GM12878 (cell line): ENCODE data around the gene CAMK2B. TPM values are rescaled to one million over a fixed set of nuclear protein-coding genes. Genes with fewer than 3 reads are reported as not detected.

Source experiments
- ATAC-seq: fragments of 200-7000 bp; cut with Tn5 transposase; 3 replicates; pipeline ENCODE4 v1.9.1; 2020; ENCODE audit warnings: mild to moderate bottlenecking, moderate library complexity
- BruUV-seq: library from RNA; stranded (reverse); fragments of 400-500 nt; replicated peaks from 2 replicates; lab custom pipeline; 2021; lab: Mats Ljungman, UMichigan
- CTCF ChIA-PET: fragments of 300-600 bp; sonication (Branson Sonifier 250); formaldehyde crosslinking; extraction: SDS; loops from one replicate; lab custom pipeline; 2021; ENCODE audit warnings: inconsistent platforms; lab: Yijun Ruan, JAX
- POLR2A ChIA-PET: fragments of 350-600 bp; formaldehyde crosslinking; extraction: SDS; loops from one replicate; lab custom pipeline; 2021; ENCODE audit warnings: inconsistent platforms; lab: Charles Lee
- RAD21 ChIA-PET: fragments of 300-600 bp; sonication (Branson Sonifier 250); formaldehyde crosslinking; loops from one replicate; lab custom pipeline; 2023; ENCODE audit warnings: antibody characterized with exemption; ENCODE audit not compliant: unreplicated experiment; lab: Charles Lee
- SMC1A ChIA-PET: fragments of 300-600 bp; sonication (Branson Sonifier 250); formaldehyde crosslinking; loops from one replicate; lab custom pipeline; 2023; ENCODE audit not compliant: unreplicated experiment, uncharacterized antibody; lab: Charles Lee
- DNase-seq: peaks from one replicate; pipeline ENCODE4 v3.0.0-alpha.2; 2011; ENCODE audit warnings: low read depth, low spot score
- FAIRE-seq: peaks from 3 replicates; lab custom pipeline; 2011; peaks lifted over from hg19 to GRCh38; lab: Jason Lieb, UNC
- H2AFZ ChIP-seq: 2 replicates; pipeline ENCODE4 v1.6.0; 2011; ENCODE audit warnings: low read depth, low read length, control low read depth; ENCODE audit not compliant: control insufficient read depth
- H3K27ac ChIP-seq: 2 replicates; pipeline ENCODE4 v1.5.1; 2011; ENCODE audit warnings: control low read depth; ENCODE audit not compliant: control insufficient read depth, insufficient read depth
- H3K27me3 ChIP-seq, 2 experiments: replicated peaks in 1 of 2; 2 replicates each; pipeline versions ENCODE4 v1.6.0 to v1.6.1; 2011; ENCODE audit warnings: low read length in 1 of 2; ENCODE audit not compliant: control insufficient read depth in 2 of 2, insufficient read depth in 2 of 2
- H3K36me3 ChIP-seq, 2 experiments: 2 replicates each; pipeline ENCODE4 v1.5.1; 2011; ENCODE audit warnings: low read length in 1 of 2; ENCODE audit not compliant: control insufficient read depth in 2 of 2, insufficient read depth in 2 of 2
- H3K4me1 ChIP-seq: 2 replicates; pipeline ENCODE4 v1.6.1; 2011; ENCODE audit warnings: mild to moderate bottlenecking, low read length, moderate library complexity, mixed read lengths; ENCODE audit not compliant: control insufficient read depth, insufficient read depth
- H3K4me2 ChIP-seq: 2 replicates; pipeline ENCODE4 v1.6.0; 2011; ENCODE audit warnings: control low read depth; ENCODE audit not compliant: control insufficient read depth, insufficient read depth
- H3K4me3 ChIP-seq: fragments of 200-600 bp; sonication (generic); 2 replicates; pipeline ENCODE4 v1.5.1; 2016
- H3K79me2 ChIP-seq: 2 replicates; pipeline ENCODE4 v1.6.0; 2011; ENCODE audit warnings: low read length; ENCODE audit not compliant: control insufficient read depth, insufficient read depth
- H3K9ac ChIP-seq: 2 replicates; pipeline ENCODE4 v1.8.0; 2011; ENCODE audit warnings: low read length, control low read depth, mixed read lengths; ENCODE audit not compliant: control insufficient read depth, insufficient read depth
- H3K9me3 ChIP-seq: replicated peaks from 3 replicates; pipeline ENCODE4 v1.5.1; 2011; ENCODE audit warnings: mild to moderate bottlenecking, low read length; ENCODE audit not compliant: control insufficient read depth, insufficient read depth
- H4K20me1 ChIP-seq: 2 replicates; pipeline ENCODE4 v1.6.0; 2011; ENCODE audit not compliant: control insufficient read depth, insufficient read depth
- CHD1 ChIP-seq: IDR thresholded peaks from 2 replicates; pipeline ENCODE4 v1.6.1; 2012; ENCODE audit warnings: low read depth, low read length, improper control_type of control experiment
- CUX1 ChIP-seq: IDR thresholded peaks from 2 replicates; pipeline ENCODE4 v1.6.1; 2012; ENCODE audit warnings: improper control_type of control experiment, low read depth, low read length; ENCODE audit not compliant: insufficient replicate concordance
- EZH2 ChIP-seq: IDR thresholded peaks from 2 replicates; pipeline ENCODE4 v1.6.1; 2012; ENCODE audit warnings: low read depth, mild to moderate bottlenecking, control low read depth, inconsistent platforms, low read length, borderline replicate concordance; ENCODE audit not compliant: control insufficient read depth
- NBN ChIP-seq: fragments of 450-650 bp; IDR thresholded peaks from 2 replicates; pipeline ENCODE4 v1.6.1; 2016
- NFYB ChIP-seq: IDR thresholded peaks from 2 replicates; pipeline ENCODE4 v1.6.1; 2011; ENCODE audit warnings: low read depth, mild to moderate bottlenecking, low read length, improper control_type of control experiment, moderate library complexity; ENCODE audit not compliant: insufficient read depth
- POLR2AphosphoS5 ChIP-seq: IDR thresholded peaks from 2 replicates; pipeline ENCODE4 v1.6.1; 2011; ENCODE audit warnings: mild to moderate bottlenecking, low read length, inconsistent platforms
- SMAD5 ChIP-seq: IDR thresholded peaks from 2 replicates; pipeline ENCODE4 v1.6.1; 2016; ENCODE audit warnings: antibody characterized with exemption, low read depth
- USF2 ChIP-seq: IDR thresholded peaks from 2 replicates; pipeline ENCODE4 v1.6.1; 2011; ENCODE audit warnings: low read depth, low read length, improper control_type of control experiment, borderline replicate concordance
- WGBS: methylation state at CpG from one replicate; pipeline ENCODE4 v1.1.6; 2016; ENCODE audit warnings: low lambda C conversion rate; ENCODE audit not compliant: insufficient replicate concordance, insufficient coverage; ENCODE audit errors: missing lambda C conversion rate; 5-methylcytosine and 5-hydroxymethylcytosine counted together
- in situ Hi-C: fragments of 300-500 bp; cut with MboI; formaldehyde crosslinking; loops from 9 replicates; pipeline ENCODE4 v1.14.3; 2018; ENCODE audit warnings: mixed read lengths
- intact Hi-C: fragments of 100-400 bp; cut with micrococcal nuclease; formaldehyde crosslinking; loops from one replicate; pipeline ENCODE4 v1.14.2; 2022; ENCODE audit not compliant: unreplicated experiment
- polyA plus RNA-seq, 11 experiments: library from polyadenylated mRNA; depleted of rRNA in 4 of 11; unstranded in 6 of 11; stranded (reverse) in 5 of 11; fragments of >200 nt; fragmentation: Nextera tagmentation in 4 of 11; fragmentation: Illumina TruSeq in 1 of 11; extraction: Ambion mirVana in 4 of 11; extraction: Trizol in 1 of 11; gene quantifications; 1 replicate in 1 of 11; 2 replicates in 10 of 11; pipeline versions ENCODE4 v1.2.1 to v1.2.3, GENCODE V29; 2011 to 2016; ENCODE audit warnings: inconsistent platforms in 2 of 11, missing spikeins in 2 of 11, low read depth in 1 of 11
- total RNA-seq, 4 experiments: library from RNA; depleted of rRNA in 3 of 4; stranded (reverse); fragments of >200 nt in 3 of 4; fragmentation: Illumina TruSeq in 1 of 4; extraction: Trizol in 1 of 4; gene quantifications; 2 replicates each; pipeline versions ENCODE4 v1.2.1 to v1.2.3, GENCODE V29; 2013 to 2021

Gene CAMK2B
- total and polyA plus RNA-seq, 10 of the 15 experiments (the other 5 are each of a cell fraction or from before 2014, with no cell fraction given), result 0.06 to 0.23 (median 0.11) TPM; not detected in 5

GRCh38 chr7:44320794-44321371 is 4.5 kb downstream of the CAMK2B start:
- intact Hi-C loops, result no loop called here
- no peak overlapping the region for H3K9ac ChIP-seq
- in situ Hi-C loops, result no loop called here
- H3K27ac ChIP-seq, result no peak overlapping the region
- 47% methylated on average over 15 of the region's 15 CpGs for WGBS
- H3K4me1 ChIP-seq, result no peaks in the 10 kb centered on the region
- ChIA-PET RAD21 (no interaction called here), SMC1A (no interaction called here), POLR2A (no interaction called here), CTCF (interaction anchor here (1.3 kb wide), 1 partner anchor 79 kb away, joined by 4 read pairs; no protein-coding TSS in a partner anchor)
- no peak for FAIRE-seq
- H3K4me3 ChIP-seq, result no peak overlapping the region
- BruUV-seq, result no TSS peak
- no peak overlapping the region for H3K4me2 ChIP-seq
- ATAC-seq, result no peak
- peaks cover 1 to 3% of the 10 kb centered on the region in 2 experiments; a peak in 1 of 4 replicates for H3K27me3 ChIP-seq
- H3K36me3 ChIP-seq, result no peaks in the 10 kb centered on the region
- H4K20me1 ChIP-seq, result no peaks in the 10 kb centered on the region
- no peak for DNase-seq
- TF ChIP-seq NBN, result no peak
- no peak for TF ChIP-seq POLR2AphosphoS5
- H3K9me3 ChIP-seq, result no peaks in the 10 kb centered on the region
- no peak overlapping the region for H2AFZ ChIP-seq
- H3K79me2 ChIP-seq, result no peaks in the 10 kb centered on the region

GRCh38 chr7:44320141-44320540 is 5.3 kb downstream of the CAMK2B start:
- H3K9ac ChIP-seq, result no peak overlapping the region
- no peaks in the 10 kb centered on the region for H3K36me3 ChIP-seq
- no peaks in the 10 kb centered on the region for H4K20me1 ChIP-seq
- 78% methylated on average over 5 of the region's 5 CpGs for WGBS
- H3K4me1 ChIP-seq, result no peaks in the 10 kb centered on the region
- ChIA-PET RAD21 (no interaction called here), POLR2A (no interaction called here), CTCF (no interaction called here), SMC1A (no interaction called here)
- FAIRE-seq (no peak), DNase-seq (no peak), ATAC-seq (no peak)
- no peak overlapping the region for H3K27ac ChIP-seq
- no peak overlapping the region for H3K4me2 ChIP-seq
- intact Hi-C loops (no loop called here), in situ Hi-C loops (no loop called here)
- H2AFZ ChIP-seq, result no peak overlapping the region
- H3K4me3 ChIP-seq, result no peak overlapping the region
- BruUV-seq, result no TSS peak
- H3K79me2 ChIP-seq, result no peaks in the 10 kb centered on the region
- no peaks in the 10 kb centered on the region for H3K9me3 ChIP-seq
- peaks cover 1 to 3% of the 10 kb centered on the region in 2 experiments; a peak in 1 of 4 replicates for H3K27me3 ChIP-seq
- TF ChIP-seq CHD1, result no peak
- no peak for TF ChIP-seq USF2
- no peak for TF ChIP-seq NFYB
- no peak for TF ChIP-seq CUX1
- TF ChIP-seq EZH2, result no peak
- TF ChIP-seq SMAD5, result no peak
